Measurements from ENCODE around the gene CHST15.
"Not testable (repeated sequence)": the region's sequence is repeated elsewhere in the genome, so short reads cannot be mapped to it uniquely, and the experiment has no call there.

CHST15 gene

DNA sequence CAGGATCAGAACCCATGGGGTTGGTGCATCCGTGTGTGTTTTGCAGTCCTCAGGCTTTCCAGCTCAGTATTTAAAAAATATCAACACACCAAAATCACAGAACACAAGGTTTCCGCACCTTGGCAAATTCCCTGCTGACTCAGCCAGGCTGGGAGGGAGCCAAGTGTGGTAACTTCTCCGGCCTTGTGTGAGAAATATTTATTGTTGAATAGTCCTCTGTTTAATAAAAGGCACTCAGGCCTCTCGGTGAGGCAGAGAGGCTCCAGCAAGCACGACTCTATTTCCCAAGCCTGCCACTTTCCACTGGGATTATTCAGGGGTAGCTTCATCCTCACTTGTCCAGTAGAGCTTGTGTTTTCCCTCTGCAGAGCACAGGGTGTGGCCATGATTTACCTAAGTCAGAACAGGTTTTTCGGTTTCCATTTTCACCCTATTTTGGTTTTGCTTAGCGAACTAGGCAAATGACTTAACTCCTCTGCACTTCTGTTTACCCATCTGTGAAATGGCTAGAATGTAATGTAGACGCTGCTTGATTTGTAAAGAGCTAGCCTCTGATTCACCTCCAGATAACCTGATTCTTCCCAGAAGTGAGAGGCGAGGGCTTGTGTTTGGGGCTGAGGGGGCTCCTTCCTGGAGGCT is 13.0 kb upstream of the CHST15 start:
- H3K36me3 ChIP-seq (ENCODE audit: control insufficient read depth in 1 of 2, insufficient read depth in 2 of 2, low read length in 2 of 2): no peaks in the 10 kb centered on the region
- no peaks in the 10 kb centered on the region for H3K9me3 ChIP-seq (ENCODE audit: control insufficient read depth in 1 of 2, low read length in 2 of 2)
- H3K4me3 ChIP-seq (ENCODE audit: low read depth in 1 of 2, low read length in 2 of 2): no peak overlapping the region
- H3K27ac ChIP-seq (ENCODE audit: low read length): no peak overlapping the region
- H3K27me3 ChIP-seq (ENCODE audit: low read depth, low read length): no peaks in the 10 kb centered on the region
- H3K4me1 ChIP-seq (ENCODE audit: control insufficient read depth in 1 of 2, insufficient read depth in 2 of 2, low read length in 2 of 2): peaks cover 17 to 25% of the 10 kb centered on the region in 2 donors

DNA sequence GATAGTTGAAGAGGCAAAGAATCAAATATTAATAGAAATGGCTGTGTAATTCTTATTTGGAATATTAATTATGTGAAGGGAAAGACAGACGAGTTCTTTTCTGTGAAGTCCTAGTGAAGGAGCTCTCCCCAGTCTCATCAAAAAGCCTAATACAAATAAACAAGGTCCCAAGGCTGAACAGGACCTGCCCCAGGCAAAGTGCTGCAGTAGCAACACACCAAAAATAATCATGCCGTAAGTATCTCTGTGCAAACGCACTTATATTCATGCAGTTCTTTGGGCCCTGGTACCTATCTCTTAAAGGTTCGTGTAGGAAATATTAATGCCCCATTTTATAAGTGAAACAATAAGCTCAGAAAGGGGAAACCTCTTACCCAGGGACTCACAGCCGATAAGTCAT is 12.2 kb upstream of the CHST15 start:
- H3K9me3 ChIP-seq (ENCODE audit: control insufficient read depth in 1 of 2, low read length in 2 of 2): no peaks in the 10 kb centered on the region
- no peaks in the 10 kb centered on the region for H3K36me3 ChIP-seq (ENCODE audit: control insufficient read depth in 1 of 2, insufficient read depth in 2 of 2, low read length in 2 of 2)
- no peak overlapping the region for H3K27ac ChIP-seq (ENCODE audit: low read length)
- H3K27me3 ChIP-seq (ENCODE audit: low read depth, low read length): no peaks in the 10 kb centered on the region
- no peak overlapping the region for H3K4me3 ChIP-seq (ENCODE audit: low read depth in 1 of 2, low read length in 2 of 2)
- peaks cover 17 to 25% of the 10 kb centered on the region in 2 donors for H3K4me1 ChIP-seq (ENCODE audit: control insufficient read depth in 1 of 2, insufficient read depth in 2 of 2, low read length in 2 of 2)

DNA sequence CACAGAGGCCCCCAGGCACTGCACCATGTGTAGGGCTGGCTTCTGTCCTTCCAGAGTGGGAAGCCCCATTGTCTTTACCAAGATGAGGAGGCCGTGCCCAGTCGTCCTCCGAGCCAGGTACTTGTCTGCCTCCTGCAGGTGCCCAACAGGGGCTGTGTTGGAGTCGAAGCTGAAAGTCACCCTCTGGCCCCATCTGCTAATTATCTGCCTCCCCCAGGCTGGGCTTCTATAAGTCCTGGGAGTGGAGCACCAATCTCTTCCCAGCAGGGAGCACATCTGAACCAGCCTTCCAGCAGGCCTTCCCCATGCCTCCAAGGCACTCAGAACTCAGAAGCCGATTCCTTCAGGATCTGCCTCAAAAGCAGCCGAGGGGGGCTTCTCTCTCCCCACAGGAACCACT is 11.6 kb upstream of the CHST15 start:
- H3K27ac ChIP-seq (ENCODE audit: low read length): no peak overlapping the region

DNA sequence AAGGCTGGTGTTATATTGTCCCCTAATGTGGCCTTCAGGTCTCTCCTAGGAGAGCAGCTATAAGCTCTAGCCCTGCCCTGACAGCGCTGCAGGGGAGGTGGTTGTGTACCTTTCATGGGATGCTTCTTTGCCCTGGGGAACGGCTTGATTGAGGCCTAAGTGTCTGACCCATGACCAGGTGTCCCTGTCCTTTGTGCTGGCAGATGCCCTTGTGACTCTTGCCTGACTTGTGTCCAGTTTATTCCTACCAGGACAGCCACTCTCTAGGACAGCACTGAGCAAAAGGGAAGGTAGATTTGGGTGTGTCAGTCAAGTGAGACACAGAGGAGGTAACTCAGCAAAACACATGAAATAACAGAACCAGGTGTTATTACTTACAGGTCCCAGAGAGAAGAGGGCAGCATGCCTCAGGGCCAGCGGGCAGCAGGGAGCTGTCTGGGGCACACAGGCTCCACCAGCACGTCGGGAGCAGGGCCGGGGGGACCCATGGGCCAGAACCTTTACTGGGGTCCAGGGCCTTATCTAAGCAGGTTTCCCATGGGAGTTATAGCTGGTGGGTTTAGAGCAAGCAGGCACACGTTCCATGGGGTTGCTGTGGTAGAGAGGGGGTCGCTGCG is 10.7 kb upstream of the CHST15 start:
- H3K36me3 ChIP-seq (ENCODE audit: control insufficient read depth in 1 of 2, insufficient read depth in 2 of 2, low read length in 2 of 2): no peaks in the 10 kb centered on the region
- H3K27me3 ChIP-seq (ENCODE audit: low read depth, low read length): no peaks in the 10 kb centered on the region
- peaks cover 17 to 25% of the 10 kb centered on the region in 2 donors for H3K4me1 ChIP-seq (ENCODE audit: control insufficient read depth in 1 of 2, insufficient read depth in 2 of 2, low read length in 2 of 2)
- H3K4me3 ChIP-seq (ENCODE audit: low read depth in 1 of 2, low read length in 2 of 2): no peak overlapping the region
- no peak overlapping the region for H3K27ac ChIP-seq (ENCODE audit: low read length)
- H3K9me3 ChIP-seq (ENCODE audit: control insufficient read depth in 1 of 2, low read length in 2 of 2): no peaks in the 10 kb centered on the region

More for the DNA sequence above, 11.6 kb upstream of the CHST15 start:
- Histone ChIP-seq H3K4me1 (ENCODE audit: control insufficient read depth in 1 of 2, insufficient read depth in 2 of 2, low read length in 2 of 2) (peaks cover 17 to 25% of the 10 kb centered on the region in 2 donors), H3K9me3 (ENCODE audit: control insufficient read depth in 1 of 2, low read length in 2 of 2) (no peaks in the 10 kb centered on the region), H3K27me3 (ENCODE audit: low read depth, low read length) (no peaks in the 10 kb centered on the region), H3K36me3 (ENCODE audit: control insufficient read depth in 1 of 2, insufficient read depth in 2 of 2, low read length in 2 of 2) (no peaks in the 10 kb centered on the region), H3K4me3 (ENCODE audit: low read depth in 1 of 2, low read length in 2 of 2) (no peak overlapping the region)

DNA sequence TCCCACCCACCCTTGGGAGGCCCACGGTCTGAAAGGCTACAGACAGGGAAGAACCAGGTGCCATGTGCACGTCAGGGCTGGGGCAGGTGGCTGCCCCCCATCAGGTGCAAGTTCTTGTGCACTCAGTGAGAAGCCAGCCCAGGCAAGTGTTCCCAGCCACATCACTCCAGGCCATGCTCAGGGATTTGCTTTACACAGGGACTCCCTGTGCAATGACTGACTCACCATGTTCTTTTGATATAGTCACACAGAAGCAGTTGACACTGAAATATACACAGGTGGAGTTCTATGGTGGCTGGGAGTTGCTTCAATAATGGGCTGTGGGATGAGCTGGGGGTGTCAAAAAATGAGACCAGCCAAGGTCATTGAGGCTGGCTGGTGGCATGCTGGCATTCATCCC is 8.0 kb upstream of the CHST15 start:
- H3K36me3 ChIP-seq (ENCODE audit: control insufficient read depth in 1 of 2, insufficient read depth in 2 of 2, low read length in 2 of 2): no peaks in the 10 kb centered on the region
- H3K27ac ChIP-seq (ENCODE audit: low read length): no peak overlapping the region
- no peaks in the 10 kb centered on the region for H3K27me3 ChIP-seq (ENCODE audit: low read depth, low read length)
- peaks cover 7 to 14% of the 10 kb centered on the region in 2 donors for H3K4me1 ChIP-seq (ENCODE audit: control insufficient read depth in 1 of 2, insufficient read depth in 2 of 2, low read length in 2 of 2)
- no peaks in the 10 kb centered on the region for H3K9me3 ChIP-seq (ENCODE audit: control insufficient read depth in 1 of 2, low read length in 2 of 2)
- no peak overlapping the region for H3K4me3 ChIP-seq (ENCODE audit: low read depth in 1 of 2, low read length in 2 of 2)

DNA sequence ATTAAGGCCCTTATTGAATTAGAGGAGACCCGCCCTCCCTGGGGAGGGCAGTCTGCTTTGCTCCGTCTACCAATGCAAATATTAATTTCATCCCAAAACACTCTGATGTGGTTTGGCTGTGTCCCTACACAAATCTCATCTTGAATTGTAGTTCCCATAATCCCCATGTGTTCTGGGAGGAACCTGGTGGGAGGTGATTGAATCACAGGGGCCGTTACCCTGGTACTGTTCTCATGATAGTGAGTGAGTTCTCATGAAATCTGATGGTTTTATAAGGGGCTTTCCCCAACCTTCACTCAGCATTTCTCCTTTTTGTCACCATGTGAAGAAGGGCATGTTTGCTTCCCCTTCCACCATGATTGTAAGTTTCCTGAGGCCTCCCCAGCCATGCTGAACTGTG is 7.3 kb upstream of the CHST15 start:
- H3K4me3 ChIP-seq (ENCODE audit: low read depth in 1 of 2, low read length in 2 of 2); H3K9me3 ChIP-seq (ENCODE audit: control insufficient read depth in 1 of 2, low read length in 2 of 2); H3K36me3 ChIP-seq (ENCODE audit: control insufficient read depth in 1 of 2, insufficient read depth in 2 of 2, low read length in 2 of 2); H3K27me3 ChIP-seq (ENCODE audit: low read depth, low read length); H3K4me1 ChIP-seq (ENCODE audit: control insufficient read depth in 1 of 2, insufficient read depth in 2 of 2, low read length in 2 of 2); H3K27ac ChIP-seq (ENCODE audit: low read length): not testable (repeated sequence)

DNA sequence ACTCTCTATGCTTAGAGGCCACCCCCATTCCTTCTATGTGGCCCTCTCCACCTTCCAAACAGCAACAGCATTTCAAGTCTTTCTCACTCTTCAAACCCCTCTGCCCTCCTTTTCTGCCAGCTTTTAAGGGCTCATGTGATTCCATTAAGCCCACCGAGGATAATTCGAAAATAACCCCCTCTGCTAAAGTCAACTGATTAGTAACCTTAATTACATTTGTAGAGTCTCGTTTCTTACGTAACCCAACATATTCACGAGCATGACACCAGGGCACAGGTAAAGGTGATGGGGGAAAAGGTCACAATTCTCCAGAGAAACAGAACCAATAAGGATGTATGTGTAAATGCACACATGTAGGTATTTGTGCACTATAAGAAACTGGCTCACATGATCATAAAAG is 6.7 kb upstream of the CHST15 start:
- Histone ChIP-seq H3K4me1 (ENCODE audit: control insufficient read depth in 1 of 2, insufficient read depth in 2 of 2, low read length in 2 of 2) (peaks cover 0 to 6% of the 10 kb centered on the region in 2 donors), H3K27ac (ENCODE audit: low read length) (no peak overlapping the region), H3K4me3 (ENCODE audit: low read depth in 1 of 2, low read length in 2 of 2) (no peak overlapping the region), H3K9me3 (ENCODE audit: control insufficient read depth in 1 of 2, low read length in 2 of 2) (no peaks in the 10 kb centered on the region), H3K36me3 (ENCODE audit: control insufficient read depth in 1 of 2, insufficient read depth in 2 of 2, low read length in 2 of 2) (no peaks in the 10 kb centered on the region), H3K27me3 (ENCODE audit: low read depth, low read length) (no peaks in the 10 kb centered on the region)

DNA sequence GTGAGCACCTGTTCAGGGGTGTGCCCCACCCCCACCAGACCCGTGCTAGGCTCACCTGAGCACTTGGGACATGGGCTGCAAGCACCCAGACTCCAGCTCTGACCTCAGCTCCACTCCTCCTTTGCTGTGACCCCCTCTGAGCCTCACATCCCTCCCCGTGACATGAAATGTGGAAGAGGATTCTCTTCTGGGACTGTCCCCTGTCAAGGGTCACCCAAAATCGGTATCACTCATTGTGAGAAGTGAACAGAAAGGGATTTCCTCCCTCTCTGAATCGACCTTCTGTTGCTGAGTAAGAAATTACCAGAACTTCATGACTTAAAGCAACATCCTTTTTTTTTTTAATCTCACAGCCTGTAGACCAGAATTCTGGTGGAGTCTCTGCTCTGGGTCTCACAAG is 6.2 kb upstream of the CHST15 start:
- no peaks in the 10 kb centered on the region for H3K27me3 ChIP-seq (ENCODE audit: low read depth, low read length)
- H3K36me3 ChIP-seq (ENCODE audit: control insufficient read depth in 1 of 2, insufficient read depth in 2 of 2, low read length in 2 of 2): no peaks in the 10 kb centered on the region
- H3K4me1 ChIP-seq (ENCODE audit: control insufficient read depth in 1 of 2, insufficient read depth in 2 of 2, low read length in 2 of 2): peaks cover 2 to 8% of the 10 kb centered on the region in 2 donors
- no peak overlapping the region for H3K27ac ChIP-seq (ENCODE audit: low read length)
- no peak overlapping the region for H3K4me3 ChIP-seq (ENCODE audit: low read depth in 1 of 2, low read length in 2 of 2)
- H3K9me3 ChIP-seq (ENCODE audit: control insufficient read depth in 1 of 2, low read length in 2 of 2): no peaks in the 10 kb centered on the region

DNA sequence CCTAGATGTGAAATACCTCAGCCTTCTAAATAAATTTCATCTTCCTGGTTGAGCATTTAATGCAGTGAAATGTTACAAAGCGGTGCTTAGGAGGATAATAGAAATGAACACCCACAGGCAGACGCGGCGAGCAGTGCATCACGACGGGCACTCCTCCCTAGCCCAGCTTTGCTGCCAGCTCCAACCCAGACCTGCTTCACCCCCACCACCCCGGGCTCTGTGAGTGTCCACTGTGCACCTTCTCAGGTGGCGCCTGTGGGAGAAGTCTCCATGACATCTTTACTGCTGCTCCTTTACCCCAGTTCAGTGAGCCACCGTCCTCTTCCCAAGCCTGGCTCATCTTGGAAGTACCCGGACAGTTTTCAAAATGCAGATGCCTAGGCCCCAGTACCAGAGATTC is 5.2 kb upstream of the CHST15 start:
- no peak overlapping the region for H3K4me3 ChIP-seq (ENCODE audit: low read depth in 1 of 2, low read length in 2 of 2)

DNA sequence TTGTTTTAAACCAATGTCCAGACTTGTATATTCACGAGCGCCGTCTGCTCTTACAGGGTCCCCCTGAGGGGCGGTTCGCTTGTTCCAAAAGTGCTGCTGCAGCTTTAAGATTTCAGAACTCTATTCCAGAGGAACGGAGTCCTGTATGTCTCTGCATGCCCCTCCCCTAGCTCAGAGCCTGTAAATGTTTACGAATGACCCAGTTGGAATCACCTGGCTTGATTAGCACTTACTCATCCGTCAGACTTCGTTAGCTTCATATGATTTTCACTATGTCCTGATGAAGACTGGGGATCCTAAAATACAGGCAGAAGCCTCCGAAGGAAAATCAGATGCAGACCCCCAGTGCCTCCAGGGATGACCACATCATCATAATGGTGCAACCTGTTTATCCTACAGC is 4.5 kb upstream of the CHST15 start:
- Histone ChIP-seq H3K36me3 (ENCODE audit: control insufficient read depth in 1 of 2, insufficient read depth in 2 of 2, low read length in 2 of 2) (no peaks in the 10 kb centered on the region), H3K27ac (ENCODE audit: low read length) (no peak overlapping the region), H3K9me3 (ENCODE audit: control insufficient read depth in 1 of 2, low read length in 2 of 2) (no peaks in the 10 kb centered on the region), H3K4me3 (ENCODE audit: low read depth in 1 of 2, low read length in 2 of 2) (no peak overlapping the region), H3K27me3 (ENCODE audit: low read depth, low read length) (no peaks in the 10 kb centered on the region), H3K4me1 (ENCODE audit: control insufficient read depth in 1 of 2, insufficient read depth in 2 of 2, low read length in 2 of 2) (peaks cover 3 to 12% of the 10 kb centered on the region in 2 donors)

More for the DNA sequence above, 5.2 kb upstream of the CHST15 start:
- Histone ChIP-seq H3K27me3 (ENCODE audit: low read depth, low read length) (no peaks in the 10 kb centered on the region), H3K36me3 (ENCODE audit: control insufficient read depth in 1 of 2, insufficient read depth in 2 of 2, low read length in 2 of 2) (no peaks in the 10 kb centered on the region), H3K9me3 (ENCODE audit: control insufficient read depth in 1 of 2, low read length in 2 of 2) (no peaks in the 10 kb centered on the region), H3K4me1 (ENCODE audit: control insufficient read depth in 1 of 2, insufficient read depth in 2 of 2, low read length in 2 of 2) (peaks cover 3 to 12% of the 10 kb centered on the region in 2 donors), H3K27ac (ENCODE audit: low read length) (no peak overlapping the region)

DNA sequence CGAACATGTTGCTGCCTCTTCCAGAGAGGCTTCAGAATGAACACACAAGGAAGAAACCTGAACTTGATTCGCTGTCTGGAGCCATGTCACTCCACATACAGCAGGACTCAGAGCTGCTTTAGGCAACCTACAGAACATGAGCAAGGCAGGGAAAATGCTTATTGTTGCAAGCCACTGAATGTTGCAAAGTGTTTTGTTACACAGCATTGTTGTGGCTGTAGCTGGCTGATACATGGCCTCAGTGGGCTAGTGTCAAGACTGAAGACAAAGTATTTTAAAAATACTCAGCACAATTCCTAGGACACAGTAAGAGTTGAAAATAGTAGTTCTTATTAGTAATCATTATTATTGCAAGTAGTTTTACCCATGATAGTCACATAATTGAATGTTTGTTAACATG is 3.1 kb upstream of the CHST15 start:
- no peak overlapping the region for H3K27ac ChIP-seq (ENCODE audit: low read length)
- peaks cover 3 to 12% of the 10 kb centered on the region in 2 donors for H3K4me1 ChIP-seq (ENCODE audit: control insufficient read depth in 1 of 2, insufficient read depth in 2 of 2, low read length in 2 of 2)
- H3K27me3 ChIP-seq (ENCODE audit: low read depth, low read length): no peaks in the 10 kb centered on the region
- no peaks in the 10 kb centered on the region for H3K9me3 ChIP-seq (ENCODE audit: control insufficient read depth in 1 of 2, low read length in 2 of 2)
- no peaks in the 10 kb centered on the region for H3K36me3 ChIP-seq (ENCODE audit: control insufficient read depth in 1 of 2, insufficient read depth in 2 of 2, low read length in 2 of 2)
- no peak overlapping the region for H3K4me3 ChIP-seq (ENCODE audit: low read depth in 1 of 2, low read length in 2 of 2)

DNA sequence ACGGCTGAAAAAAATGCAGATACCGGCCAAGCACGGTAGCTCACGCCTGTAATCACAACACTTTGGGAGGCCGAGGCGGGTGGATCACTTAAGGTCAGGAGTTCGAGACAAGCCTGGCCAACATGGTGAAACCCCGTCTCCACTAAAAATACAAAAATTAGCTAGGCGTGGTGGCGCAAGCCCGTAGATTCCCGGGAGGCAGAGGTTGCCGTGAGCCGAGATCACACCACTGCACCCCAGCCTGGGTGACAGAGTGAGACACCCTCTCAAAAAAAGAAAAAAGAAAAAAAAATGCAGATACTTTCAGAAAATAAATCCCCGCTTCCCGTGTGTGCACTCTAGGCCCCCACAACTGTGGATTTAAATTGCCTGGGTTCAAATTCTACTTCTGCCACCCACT is 2.4 kb upstream of the CHST15 start:
- H3K27ac ChIP-seq (ENCODE audit: low read length): not testable (repeated sequence)

More for the DNA sequence above, 2.4 kb upstream of the CHST15 start:
- H3K4me3 ChIP-seq (ENCODE audit: low read depth in 1 of 2, low read length in 2 of 2); H3K9me3 ChIP-seq (ENCODE audit: control insufficient read depth in 1 of 2, low read length in 2 of 2); H3K36me3 ChIP-seq (ENCODE audit: control insufficient read depth in 1 of 2, insufficient read depth in 2 of 2, low read length in 2 of 2); H3K27me3 ChIP-seq (ENCODE audit: low read depth, low read length): not testable (repeated sequence)
- H3K4me1 ChIP-seq (ENCODE audit: control insufficient read depth in 1 of 2, insufficient read depth in 2 of 2, low read length in 2 of 2): peaks cover 3 to 18% of the 10 kb centered on the region in 2 donors

Data from muscle layer of duodenum (tissue), 2 donors.